Measurements from ENCODE around the gene TAOK3.

- TF ChIP-seq EZH2 (IDR thresholded peaks at IDR 0.05; ENCODE audit: insufficient read depth, low read length) = no peak
- TF ChIP-seq, protein P1, sequence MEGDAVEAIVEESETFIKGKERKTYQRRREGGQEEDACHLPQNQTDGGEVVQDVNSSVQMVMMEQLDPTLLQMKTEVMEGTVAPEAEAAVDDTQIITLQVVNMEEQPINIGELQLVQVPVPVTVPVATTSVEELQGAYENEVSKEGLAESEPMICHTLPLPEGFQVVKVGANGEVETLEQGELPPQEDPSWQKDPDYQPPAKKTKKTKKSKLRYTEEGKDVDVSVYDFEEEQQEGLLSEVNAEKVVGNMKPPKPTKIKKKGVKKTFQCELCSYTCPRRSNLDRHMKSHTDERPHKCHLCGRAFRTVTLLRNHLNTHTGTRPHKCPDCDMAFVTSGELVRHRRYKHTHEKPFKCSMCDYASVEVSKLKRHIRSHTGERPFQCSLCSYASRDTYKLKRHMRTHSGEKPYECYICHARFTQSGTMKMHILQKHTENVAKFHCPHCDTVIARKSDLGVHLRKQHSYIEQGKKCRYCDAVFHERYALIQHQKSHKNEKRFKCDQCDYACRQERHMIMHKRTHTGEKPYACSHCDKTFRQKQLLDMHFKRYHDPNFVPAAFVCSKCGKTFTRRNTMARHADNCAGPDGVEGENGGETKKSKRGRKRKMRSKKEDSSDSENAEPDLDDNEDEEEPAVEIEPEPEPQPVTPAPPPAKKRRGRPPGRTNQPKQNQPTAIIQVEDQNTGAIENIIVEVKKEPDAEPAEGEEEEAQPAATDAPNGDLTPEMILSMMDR (IDR thresholded peaks at IDR 0.05; ENCODE audit: insufficient read depth, low read depth, low read length) = no peak
Measured at GRCh38 chr12:118160536-118160935, 212.2 kb downstream of the TAOK3 start.

Data from astrocyte (in vitro differentiated cells and primary cell).